ENCODE results near the gene LDB3.
"Not testable (repeated sequence)": the region's sequence is repeated elsewhere in the genome, so short reads cannot be mapped to it uniquely, and the experiment has no call there.

The LDB3 gene, protein sequence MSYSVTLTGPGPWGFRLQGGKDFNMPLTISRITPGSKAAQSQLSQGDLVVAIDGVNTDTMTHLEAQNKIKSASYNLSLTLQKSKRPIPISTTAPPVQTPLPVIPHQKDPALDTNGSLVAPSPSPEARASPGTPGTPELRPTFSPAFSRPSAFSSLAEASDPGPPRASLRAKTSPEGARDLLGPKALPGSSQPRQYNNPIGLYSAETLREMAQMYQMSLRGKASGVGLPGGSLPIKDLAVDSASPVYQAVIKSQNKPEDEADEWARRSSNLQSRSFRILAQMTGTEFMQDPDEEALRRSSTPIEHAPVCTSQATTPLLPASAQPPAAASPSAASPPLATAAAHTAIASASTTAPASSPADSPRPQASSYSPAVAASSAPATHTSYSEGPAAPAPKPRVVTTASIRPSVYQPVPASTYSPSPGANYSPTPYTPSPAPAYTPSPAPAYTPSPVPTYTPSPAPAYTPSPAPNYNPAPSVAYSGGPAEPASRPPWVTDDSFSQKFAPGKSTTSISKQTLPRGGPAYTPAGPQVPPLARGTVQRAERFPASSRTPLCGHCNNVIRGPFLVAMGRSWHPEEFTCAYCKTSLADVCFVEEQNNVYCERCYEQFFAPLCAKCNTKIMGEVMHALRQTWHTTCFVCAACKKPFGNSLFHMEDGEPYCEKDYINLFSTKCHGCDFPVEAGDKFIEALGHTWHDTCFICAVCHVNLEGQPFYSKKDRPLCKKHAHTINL

DNA sequence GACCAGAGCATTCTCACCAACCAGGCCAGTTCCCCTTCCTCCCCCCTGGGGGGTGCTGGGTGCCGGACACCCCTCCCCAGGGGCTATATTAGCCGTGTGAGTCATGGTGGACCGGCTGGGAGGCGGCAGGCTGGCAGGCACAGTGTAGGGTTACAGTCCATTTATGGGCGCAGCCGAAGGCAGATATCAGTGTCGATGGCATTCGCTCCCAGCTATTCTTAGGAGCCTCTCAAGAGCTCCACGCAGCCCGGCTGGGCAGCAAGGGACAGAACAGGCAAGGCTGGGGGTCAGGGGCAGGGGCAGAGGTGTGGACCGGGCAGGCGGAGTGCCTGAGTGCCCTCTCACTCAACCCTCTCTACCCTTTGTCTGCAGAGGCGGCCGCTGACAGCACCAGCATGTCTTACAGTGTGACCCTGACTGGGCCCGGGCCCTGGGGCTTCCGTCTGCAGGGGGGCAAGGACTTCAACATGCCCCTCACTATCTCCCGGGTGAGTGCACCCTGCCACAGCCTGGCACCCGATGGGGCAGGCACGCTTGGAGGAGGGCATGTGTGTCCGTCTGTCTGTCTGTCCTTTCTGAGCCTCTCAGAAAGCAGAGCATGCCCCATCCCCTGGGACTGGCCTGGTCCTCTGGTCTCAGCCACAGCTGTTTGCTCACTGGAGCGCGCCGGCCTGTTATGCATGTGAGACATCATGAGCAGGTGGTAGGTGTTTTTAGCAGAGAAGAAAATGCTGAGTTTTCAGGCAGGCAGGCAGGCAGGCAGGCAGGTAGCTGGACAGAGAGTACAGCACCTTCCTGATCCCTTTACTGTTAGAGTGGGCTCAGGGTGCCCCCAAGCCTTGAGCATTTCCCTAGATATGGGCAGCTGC, at the start of gene LDB3:
TSS of gene LDB3 (plus strand) at position 215 of the 869 bp plus-strand sequence. CDS start at position 396, 181 bp downstream.
- DNase-seq (ENCODE audit: low read depth) = no peak

DNA sequence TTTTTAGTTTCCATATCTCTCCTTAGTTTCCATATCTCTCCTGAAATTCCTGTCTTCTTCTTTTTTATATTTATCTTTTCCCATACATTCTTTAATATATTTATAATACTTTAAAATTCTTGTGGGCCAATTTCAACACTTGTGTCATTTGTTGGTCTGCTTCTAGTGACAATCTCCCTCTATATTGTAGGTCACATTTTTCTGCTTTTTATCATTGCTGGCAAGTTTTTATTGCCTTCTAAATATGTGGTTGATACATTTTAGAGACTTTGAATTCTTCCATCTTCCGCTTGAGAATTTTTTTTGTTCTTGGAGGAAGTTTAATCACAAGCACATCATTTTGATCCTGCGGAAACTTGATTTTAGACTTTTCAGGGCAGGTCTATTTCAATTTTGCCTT, 40.0 kb upstream of the LDB3 start:
- DNase-seq (ENCODE audit: low read depth) = no peak

DNA sequence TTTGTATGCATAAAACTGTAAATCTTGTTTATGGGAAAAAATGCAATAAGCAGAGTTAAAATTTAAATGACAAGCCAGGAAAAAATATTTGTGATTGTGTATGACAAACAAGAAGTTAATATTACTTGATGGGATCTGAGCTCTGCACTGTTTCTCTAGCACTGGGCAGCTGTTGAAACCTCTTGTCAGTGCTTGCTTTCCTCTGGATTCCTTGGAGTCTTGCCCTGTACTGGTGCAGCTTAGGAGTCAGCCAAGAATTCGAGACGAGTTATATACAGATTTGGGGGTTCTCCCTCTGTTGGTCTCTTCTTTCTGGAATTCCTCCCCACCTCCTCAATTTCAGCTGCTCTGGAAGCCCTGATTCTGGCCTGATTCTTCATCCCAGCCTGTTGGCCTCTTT, 38.2 kb upstream of the LDB3 start:
- no peak for DNase-seq (ENCODE audit: low read depth)

DNA sequence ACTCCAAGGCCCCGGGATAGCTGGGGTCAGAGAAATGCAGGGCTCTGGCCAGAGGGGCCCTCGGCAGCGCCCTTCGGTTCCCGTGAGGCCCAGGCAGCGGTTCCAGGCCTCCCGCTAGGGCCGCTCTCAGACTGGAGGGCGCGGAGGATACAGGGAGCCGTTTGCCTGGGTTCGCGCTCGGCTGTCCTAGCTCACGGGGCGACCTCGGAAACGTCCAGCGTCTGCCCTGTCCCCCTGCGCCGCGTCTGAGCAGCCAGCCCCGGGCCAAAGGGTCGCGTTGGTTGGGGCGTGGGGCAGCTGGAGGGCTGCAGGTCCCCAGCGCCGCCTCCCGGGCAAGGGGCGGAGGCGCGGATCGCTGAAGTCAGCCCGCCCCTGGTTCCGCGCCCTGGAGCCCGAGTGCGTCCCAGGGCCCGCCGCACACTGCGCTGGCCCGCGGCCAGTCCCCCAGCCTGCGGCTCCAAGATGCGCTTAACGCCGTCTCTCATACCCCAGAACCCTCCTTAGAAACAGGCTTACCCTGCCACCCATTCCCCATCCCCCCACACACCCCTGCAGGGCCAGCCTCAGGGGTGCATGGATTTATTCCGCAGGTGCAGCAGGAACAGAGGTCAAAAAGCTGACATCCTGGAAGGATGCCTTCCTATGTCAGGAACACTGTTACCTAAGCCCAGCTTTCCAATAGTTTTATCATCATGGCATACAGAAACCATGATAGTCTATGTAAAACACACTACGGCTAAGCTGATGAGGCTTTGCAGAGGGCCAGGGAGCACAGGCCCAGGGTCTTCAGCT, 36.1 kb upstream of the LDB3 start:
- DNase-seq (ENCODE audit: low read depth) = no peak

DNA sequence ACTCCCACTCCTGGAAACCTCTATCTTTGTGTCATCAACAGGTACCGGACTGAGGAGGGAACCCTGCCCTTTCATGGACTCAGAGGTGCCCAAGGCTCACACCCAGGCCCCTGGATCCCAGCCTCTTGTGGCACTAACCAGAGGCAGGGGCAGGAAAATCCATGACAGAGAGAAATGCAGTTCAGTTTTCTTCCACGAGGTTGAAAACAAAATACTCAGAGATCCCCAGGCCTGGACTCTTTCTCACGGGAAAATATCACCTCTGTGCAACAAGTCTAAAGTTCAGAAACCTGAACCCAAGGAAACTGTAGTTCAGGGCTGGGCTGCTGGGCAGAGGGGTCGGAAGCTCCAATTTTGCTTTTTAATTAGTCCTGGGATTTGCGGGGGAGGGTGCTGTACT, 35.4 kb upstream of the LDB3 start:
- no peak for DNase-seq (ENCODE audit: low read depth)

DNA sequence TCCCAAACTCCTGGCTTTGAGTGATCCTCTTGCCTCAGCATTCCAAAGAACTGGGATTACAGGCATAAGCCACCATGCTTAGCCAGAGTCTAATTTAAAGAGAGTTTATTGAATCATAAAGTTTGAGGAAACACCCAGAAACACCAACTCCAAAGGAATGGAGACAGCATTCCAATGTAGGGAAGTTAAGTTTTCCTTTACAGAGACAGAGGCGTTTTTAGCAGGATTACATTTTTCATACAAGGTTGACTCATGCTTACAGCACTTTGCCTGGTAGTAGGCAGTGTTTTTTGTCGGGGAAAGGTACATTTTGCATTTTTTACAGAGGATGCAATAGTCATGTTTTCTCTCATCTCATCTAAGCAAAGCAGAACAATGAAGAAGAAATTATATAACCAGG, 32.9 kb upstream of the LDB3 start:
- no peak for DNase-seq (ENCODE audit: low read depth)

DNA sequence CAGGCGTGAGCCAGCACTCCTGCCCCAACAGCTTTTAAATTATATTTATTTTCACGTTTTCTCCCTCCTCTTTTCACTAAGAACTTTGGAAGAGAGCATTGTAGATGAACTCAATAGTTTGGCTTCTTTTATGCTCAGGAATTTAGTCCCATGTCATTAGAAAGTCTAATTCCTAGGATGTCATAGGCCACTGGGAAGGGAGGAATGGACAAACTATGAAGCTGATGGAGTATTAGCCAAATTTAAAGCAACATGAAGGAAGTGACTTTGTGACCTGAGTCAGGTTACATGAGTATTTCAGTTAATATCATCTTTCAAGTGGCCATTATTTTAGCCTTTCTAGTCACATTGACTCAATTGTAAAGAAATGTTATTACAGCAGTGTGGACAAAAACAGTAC, 32.0 kb upstream of the LDB3 start:
- no peak for DNase-seq (ENCODE audit: low read depth)

DNA sequence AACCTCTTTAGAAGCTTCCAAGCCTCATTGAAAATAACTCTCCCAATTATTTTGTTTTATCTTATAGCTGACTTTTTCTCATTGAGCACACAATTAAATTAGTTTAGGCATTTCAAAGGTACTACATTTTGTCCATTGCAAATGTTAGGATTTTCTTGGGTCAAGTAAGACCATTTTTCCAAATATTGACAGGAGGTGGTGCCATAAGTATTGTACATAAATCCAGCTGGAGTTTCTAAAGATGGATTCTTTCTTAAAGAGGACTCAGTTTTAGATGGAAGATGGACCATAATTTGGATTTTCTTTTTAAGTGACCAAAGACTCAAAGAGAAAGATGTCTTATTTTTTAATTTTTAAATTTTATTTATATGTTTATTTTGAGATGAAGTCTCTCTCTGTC, 26.3 kb upstream of the LDB3 start:
- DNase-seq (ENCODE audit: low read depth) = no peak

DNA sequence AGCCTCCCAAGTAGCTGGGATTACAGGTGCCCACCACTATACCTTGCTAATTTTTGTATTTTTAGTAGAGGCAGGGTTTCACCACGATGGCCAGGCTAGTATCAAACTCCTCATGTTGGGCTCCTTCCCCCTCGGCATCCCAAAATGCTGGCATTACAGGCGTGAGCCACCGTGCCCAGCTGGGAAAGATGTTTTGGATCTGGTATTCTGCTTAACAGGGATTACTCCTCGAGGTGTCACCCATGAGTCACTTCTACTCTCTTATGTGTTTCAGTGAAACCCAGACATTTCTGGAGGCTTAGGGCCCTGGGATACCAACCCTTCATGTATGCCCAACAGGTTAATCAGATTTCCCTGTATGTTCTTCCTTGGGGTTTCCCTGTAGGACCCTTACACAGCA, 25.8 kb upstream of the LDB3 start:
- DNase-seq (ENCODE audit: low read depth) = no peak

DNA sequence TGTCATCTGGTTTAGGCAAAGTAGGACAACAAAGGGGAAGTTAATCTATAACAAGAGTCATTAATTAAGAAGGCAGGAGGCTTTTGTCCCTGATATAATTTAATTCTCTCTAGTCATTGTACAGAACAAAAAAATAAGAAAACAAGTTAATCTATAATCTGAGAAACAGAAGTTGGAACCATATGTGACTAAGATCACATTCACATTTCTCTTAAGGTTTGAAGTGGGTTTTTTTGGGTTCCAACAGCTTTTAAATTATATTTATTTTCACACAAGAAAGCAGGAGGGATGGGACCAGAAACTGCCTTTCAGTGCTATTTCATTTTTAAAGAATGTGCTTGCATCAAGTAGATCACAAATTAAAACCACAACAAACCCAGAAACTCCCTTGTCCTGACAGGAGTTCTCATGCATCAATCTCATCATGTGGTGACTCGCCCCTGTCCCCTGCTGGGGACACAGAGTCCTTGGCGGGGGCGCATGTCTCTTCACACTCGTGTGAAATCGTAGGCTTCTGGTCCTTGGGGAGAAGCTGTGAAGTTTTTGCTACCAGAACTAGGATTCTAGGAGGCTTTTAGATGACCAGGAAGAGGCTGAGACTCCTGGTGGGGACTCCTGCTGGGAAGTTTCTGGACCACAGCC, 24.0 kb upstream of the LDB3 start:
- no peak for DNase-seq (ENCODE audit: low read depth)

DNA sequence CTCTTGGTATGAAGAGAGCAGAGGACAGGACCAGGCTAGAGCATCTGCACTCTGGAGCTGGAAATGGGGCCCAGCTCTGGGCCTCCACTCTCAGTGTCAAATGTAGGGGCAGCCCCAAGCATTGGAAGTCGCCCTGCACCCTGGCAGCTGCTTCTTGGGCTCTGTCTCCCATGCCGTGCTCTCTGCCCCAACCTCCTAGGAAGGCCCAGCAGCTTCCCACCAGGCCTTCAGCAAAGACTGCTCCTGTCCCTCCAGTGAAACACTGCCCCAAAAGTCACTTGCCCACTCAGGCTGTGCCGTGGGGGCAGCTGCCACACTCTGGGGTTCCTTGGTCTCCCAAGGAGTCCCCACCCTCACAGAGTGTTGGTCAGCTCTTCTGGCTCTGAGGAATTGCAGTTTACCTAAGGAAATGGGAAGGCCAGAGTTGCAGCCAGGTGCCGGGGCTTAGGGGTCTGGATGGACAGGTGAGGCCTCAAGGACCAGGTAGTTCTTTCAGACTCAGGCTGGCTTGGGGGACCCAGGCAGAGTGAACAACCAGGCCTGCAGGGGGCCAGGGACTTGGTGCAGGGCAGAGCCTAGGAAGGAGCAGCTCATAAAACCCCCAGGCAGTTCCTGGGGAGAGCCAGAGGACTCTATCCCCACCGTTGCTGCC, 23.4 kb upstream of the LDB3 start:
- no peak for DNase-seq (ENCODE audit: low read depth)

DNA sequence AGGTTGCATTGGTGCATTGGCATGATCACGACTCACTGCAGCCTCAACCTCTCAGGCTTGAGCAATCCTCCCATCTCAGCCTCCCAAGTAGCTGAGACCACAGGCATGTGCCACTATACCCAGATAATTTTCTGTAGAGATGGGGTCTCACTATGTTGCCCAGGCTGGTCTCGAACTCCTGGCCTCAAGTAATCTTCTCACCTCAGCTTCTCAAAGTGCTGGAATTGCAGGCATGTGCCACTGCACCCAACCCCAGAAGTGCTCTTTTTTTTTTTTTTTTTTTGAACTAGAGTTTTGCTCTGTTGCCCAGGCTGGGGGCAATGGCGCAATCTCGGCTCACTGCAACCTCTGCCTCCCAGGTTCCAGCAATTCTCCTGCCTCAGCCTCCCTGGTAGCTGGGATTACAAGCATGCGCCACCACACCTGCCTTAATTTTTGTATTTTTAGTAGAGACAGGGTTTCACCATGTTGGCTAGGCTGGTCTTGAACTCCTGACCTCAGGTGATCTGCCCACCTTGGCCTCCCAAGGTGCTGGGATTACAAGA, 22.6 kb upstream of the LDB3 start:
- not testable (repeated sequence) for DNase-seq (ENCODE audit: low read depth)

DNA sequence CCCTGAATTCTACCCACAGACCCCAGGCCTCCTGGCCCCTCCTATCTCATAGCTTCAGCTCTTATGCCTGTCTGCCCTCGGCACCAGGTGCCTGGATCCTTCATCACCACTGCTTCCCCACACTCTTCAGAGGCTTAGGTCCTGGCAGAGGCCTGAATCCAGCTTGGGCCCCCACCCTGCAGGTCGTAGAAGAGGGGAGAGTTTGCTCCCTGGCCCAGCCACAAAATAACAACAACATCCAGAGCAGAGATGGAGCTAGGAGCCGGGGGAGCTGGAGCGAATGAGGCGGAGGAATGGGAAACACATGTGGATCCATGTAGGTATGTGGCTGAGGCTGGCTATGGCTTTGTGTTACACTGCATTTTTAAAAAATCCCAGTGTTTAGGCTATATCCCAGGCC, 21.8 kb upstream of the LDB3 start:
- no peak for DNase-seq (ENCODE audit: low read depth)

DNA sequence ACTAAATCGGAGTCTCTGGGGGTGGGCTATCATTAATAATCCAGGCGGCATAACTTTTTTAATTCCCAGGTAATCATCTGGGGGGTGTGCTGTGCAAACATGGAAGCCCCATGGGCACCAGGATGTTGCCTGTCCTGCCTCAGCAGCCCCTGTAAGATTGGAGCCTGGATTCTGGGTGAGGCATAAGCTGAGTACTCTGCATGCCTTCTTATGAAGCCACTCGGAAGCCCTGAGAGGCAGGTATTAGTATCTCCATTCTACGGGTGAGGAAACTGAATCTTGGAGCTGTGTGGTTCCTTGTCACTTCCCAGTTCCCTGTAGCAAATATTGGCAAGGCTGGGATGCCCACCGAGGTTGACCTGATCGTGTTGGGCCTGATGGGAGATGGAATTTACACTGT, 21.4 kb upstream of the LDB3 start:
- DNase-seq (ENCODE audit: low read depth) = no peak

DNA sequence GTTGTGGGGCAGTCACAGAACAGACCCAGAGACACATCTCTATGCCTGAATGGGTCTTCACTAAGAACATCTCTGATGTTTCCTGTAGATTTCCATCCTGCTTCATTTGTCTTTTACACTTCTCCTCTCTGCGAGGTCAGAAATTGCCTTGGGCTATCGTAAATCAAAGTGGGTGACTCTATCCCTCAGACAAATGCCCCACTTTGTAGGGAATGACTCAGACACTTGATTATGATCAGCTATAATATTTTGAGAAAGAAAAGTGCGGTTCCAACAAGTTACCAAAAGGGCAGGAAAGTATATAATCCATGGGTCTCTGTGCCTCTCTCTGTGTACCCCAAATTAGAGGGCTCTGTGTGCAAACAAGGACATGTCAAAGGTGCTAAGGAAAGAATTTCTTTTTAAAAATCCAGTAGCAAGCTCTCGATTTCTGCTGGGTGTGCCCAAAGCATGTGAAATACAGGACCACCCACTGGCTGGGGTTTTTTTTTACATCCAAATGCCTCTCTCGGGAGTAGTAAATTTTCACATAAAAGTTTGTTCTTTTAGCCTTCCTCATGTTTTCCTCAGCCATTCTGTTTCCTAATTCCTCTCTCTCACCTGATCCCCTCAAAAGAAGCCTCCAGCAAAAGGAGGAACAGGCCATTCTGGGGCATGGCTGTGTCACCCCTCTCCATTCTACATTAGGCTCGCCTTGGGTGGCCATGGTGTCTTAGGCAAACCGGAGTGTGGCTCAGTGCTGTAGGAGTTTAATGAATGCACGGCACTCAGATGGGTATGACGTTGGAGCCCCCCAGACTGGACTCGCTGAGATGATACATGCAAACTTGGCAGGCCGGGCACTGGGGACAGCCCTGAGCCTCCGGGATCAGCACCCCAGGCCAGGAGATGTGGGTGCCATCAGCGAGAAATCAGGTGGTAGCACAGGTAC, 20.3 kb upstream of the LDB3 start:
- no peak for DNase-seq (ENCODE audit: low read depth)

DNA sequence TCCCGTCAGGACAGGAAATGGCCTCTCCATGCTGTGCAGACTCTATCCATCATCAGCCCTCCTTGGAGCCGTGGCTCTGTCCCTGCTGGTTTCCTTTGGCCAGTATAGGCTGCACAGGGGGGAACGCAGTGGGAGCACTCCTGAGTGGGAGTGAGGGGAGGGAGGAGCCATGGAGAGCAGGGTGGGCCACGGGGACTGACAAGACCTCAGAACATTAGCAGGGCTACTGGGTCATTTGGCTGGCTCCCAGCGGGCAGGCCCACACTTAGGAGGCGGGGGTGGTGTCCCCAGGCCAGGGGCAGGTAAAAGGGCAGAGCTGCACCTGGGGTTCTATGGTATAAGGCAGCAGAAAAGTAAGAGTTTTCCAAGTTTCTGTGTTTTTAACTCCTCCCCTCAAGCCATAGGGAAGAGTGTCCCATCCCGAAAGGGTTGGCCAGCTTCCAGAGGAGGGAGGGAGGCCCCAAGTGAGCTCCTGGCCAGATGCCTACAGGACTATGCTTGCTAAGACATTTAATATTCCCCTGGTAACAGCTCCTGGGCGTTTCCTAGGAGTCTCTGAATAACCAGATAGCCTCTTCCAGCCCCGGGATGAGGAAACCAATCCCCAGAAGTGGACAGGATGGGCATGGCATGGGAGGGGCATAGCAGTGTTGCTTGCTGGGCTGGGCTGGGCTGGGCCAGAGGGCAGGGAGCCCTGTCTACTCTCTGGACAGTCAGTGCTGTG, 19.4 kb upstream of the LDB3 start:
- DNase-seq (ENCODE audit: low read depth) = no peak

DNA sequence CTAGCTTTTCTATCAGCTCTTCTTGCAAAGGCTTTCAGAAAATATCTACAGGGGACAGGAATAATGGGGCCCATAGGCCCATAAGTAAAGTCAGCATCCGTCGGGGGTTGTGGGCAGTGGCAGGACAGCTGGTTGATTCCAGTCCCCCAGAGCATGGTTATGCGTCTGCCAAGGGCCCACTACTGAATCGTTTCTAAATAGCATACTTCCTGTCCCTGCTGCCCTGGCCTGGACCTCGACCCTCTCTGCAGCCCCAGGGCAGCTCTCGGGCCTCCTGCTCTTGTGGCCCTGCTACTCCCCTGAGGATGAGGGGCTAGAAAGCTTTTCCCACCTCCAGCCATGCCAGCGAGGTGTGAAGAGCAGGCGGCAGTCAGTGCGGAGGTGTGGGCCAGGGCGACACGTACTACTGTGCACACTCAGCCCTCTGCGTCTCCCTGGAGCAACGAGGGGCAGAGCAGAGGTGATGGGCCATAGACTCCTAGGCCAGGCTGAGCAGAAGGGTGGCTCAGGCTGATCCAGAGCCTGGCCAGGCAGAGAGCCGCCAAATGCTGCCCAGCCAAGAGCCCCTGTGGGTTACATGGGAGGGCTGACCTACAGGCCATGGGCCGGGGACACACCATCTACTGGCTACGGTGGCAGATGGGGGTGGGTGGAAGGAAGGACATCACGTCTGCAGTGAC, 18.7 kb upstream of the LDB3 start:
- no peak for DNase-seq (ENCODE audit: low read depth)

DNA sequence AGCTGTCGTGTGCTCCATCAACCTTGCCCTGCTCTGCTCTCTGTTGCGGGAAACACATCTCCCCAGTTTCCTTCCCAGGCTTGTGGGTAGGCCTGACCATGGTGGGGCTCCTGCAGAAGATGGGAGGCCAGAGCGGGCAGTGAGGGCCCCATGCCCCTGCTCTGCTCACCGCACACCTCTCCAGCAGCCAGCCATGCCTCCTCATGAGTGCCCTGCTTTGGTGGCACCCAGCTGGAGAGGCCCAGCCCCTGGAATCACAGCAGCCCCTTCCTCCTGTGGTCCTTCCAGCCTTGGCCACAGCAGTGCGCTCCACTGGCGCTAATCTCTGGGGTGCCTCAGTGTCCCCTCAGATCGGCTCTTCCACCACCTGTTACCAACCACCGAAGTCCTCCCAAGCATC, 18.2 kb upstream of the LDB3 start:
- DNase-seq (ENCODE audit: low read depth) = no peak

Measured in stimulated activated CD8-positive, alpha-beta memory T cell treated with anti-CD3 and anti-CD28 coated beads, Interleukin-15, amount 100 ng/mL, for 1 hour (primary cell).